GM12878 (cell line): Measurements from ENCODE around the gene CADM2. TPM values are rescaled to one million over a fixed set of nuclear protein-coding genes. Genes with fewer than 3 reads are reported as not detected.

ENCODE experiments used
- ATAC-seq: fragments of 200-7000 bp; cut with Tn5 transposase; 3 replicates; pipeline ENCODE4 v1.9.1; 2020; ENCODE audit warnings: mild to moderate bottlenecking, moderate library complexity
- BruUV-seq: library from RNA; stranded (reverse); fragments of 400-500 nt; replicated peaks from 2 replicates; lab custom pipeline; 2021; lab: Mats Ljungman, UMichigan
- CTCF ChIA-PET: fragments of 300-600 bp; sonication (Branson Sonifier 250); formaldehyde crosslinking; extraction: SDS; loops from one replicate; lab custom pipeline; 2021; ENCODE audit warnings: inconsistent platforms; lab: Yijun Ruan, JAX
- POLR2A ChIA-PET: fragments of 350-600 bp; formaldehyde crosslinking; extraction: SDS; loops from one replicate; lab custom pipeline; 2021; ENCODE audit warnings: inconsistent platforms; lab: Charles Lee
- RAD21 ChIA-PET: fragments of 300-600 bp; sonication (Branson Sonifier 250); formaldehyde crosslinking; loops from one replicate; lab custom pipeline; 2023; ENCODE audit warnings: antibody characterized with exemption; ENCODE audit not compliant: unreplicated experiment; lab: Charles Lee
- SMC1A ChIA-PET: fragments of 300-600 bp; sonication (Branson Sonifier 250); formaldehyde crosslinking; loops from one replicate; lab custom pipeline; 2023; ENCODE audit not compliant: unreplicated experiment, uncharacterized antibody; lab: Charles Lee
- DNase-seq: peaks from one replicate; pipeline ENCODE4 v3.0.0-alpha.2; 2011; ENCODE audit warnings: low read depth, low spot score
- FAIRE-seq: peaks from 3 replicates; lab custom pipeline; 2011; peaks lifted over from hg19 to GRCh38; lab: Jason Lieb, UNC
- H2AFZ ChIP-seq: 2 replicates; pipeline ENCODE4 v1.6.0; 2011; ENCODE audit warnings: low read depth, low read length, control low read depth; ENCODE audit not compliant: control insufficient read depth
- H3K27ac ChIP-seq: 2 replicates; pipeline ENCODE4 v1.5.1; 2011; ENCODE audit warnings: control low read depth; ENCODE audit not compliant: control insufficient read depth, insufficient read depth
- H3K27me3 ChIP-seq, 2 experiments: replicated peaks in 1 of 2; 2 replicates each; pipeline versions ENCODE4 v1.6.0 to v1.6.1; 2011; ENCODE audit warnings: low read length in 1 of 2; ENCODE audit not compliant: control insufficient read depth in 2 of 2, insufficient read depth in 2 of 2
- H3K36me3 ChIP-seq, 2 experiments: 2 replicates each; pipeline ENCODE4 v1.5.1; 2011; ENCODE audit warnings: low read length in 1 of 2; ENCODE audit not compliant: control insufficient read depth in 2 of 2, insufficient read depth in 2 of 2
- H3K4me1 ChIP-seq: 2 replicates; pipeline ENCODE4 v1.6.1; 2011; ENCODE audit warnings: mild to moderate bottlenecking, low read length, moderate library complexity, mixed read lengths; ENCODE audit not compliant: control insufficient read depth, insufficient read depth
- H3K4me2 ChIP-seq: 2 replicates; pipeline ENCODE4 v1.6.0; 2011; ENCODE audit warnings: control low read depth; ENCODE audit not compliant: control insufficient read depth, insufficient read depth
- H3K4me3 ChIP-seq: fragments of 200-600 bp; sonication (generic); 2 replicates; pipeline ENCODE4 v1.5.1; 2016
- H3K79me2 ChIP-seq: 2 replicates; pipeline ENCODE4 v1.6.0; 2011; ENCODE audit warnings: low read length; ENCODE audit not compliant: control insufficient read depth, insufficient read depth
- H3K9ac ChIP-seq: 2 replicates; pipeline ENCODE4 v1.8.0; 2011; ENCODE audit warnings: low read length, control low read depth, mixed read lengths; ENCODE audit not compliant: control insufficient read depth, insufficient read depth
- H3K9me3 ChIP-seq: replicated peaks from 3 replicates; pipeline ENCODE4 v1.5.1; 2011; ENCODE audit warnings: mild to moderate bottlenecking, low read length; ENCODE audit not compliant: control insufficient read depth, insufficient read depth
- H4K20me1 ChIP-seq: 2 replicates; pipeline ENCODE4 v1.6.0; 2011; ENCODE audit not compliant: control insufficient read depth, insufficient read depth
- ATF2 ChIP-seq: IDR thresholded peaks from 2 replicates; pipeline ENCODE4 v1.6.1; 2012; ENCODE audit warnings: low read length, inconsistent platforms
- ATF3 ChIP-seq: IDR thresholded peaks from 2 replicates; pipeline ENCODE4 v1.6.1; 2011; ENCODE audit warnings: low read depth, mild to moderate bottlenecking, low read length, moderate library complexity, borderline replicate concordance; ENCODE audit errors: extremely low read depth
- BCL3 ChIP-seq: IDR thresholded peaks from 2 replicates; pipeline ENCODE4 v1.6.1; 2011; ENCODE audit warnings: borderline replicate concordance, low read depth, mild to moderate bottlenecking, moderate library complexity, low read length; ENCODE audit not compliant: insufficient read depth, poor library complexity, severe bottlenecking
- GATAD2B ChIP-seq: fragments of 450-650 bp; conservative IDR thresholded peaks from 2 replicates; pipeline ENCODE4 v1.6.1; 2017; ENCODE audit warnings: low read depth, mild to moderate bottlenecking, moderate library complexity
- IKZF1 ChIP-seq: fragments of 450-650 bp; conservative IDR thresholded peaks from 2 replicates; pipeline ENCODE4 v1.6.1; 2017; ENCODE audit warnings: antibody characterized with exemption, mild to moderate bottlenecking
- MEF2B ChIP-seq: fragments of 450-650 bp; IDR thresholded peaks from 2 replicates; pipeline ENCODE4 v1.6.1; 2018; ENCODE audit warnings: mild to moderate bottlenecking, moderate library complexity; ENCODE audit not compliant: partially characterized antibody, poor library complexity, severe bottlenecking
- NFYA ChIP-seq: IDR thresholded peaks from 2 replicates; pipeline ENCODE4 v1.6.1; 2011; ENCODE audit warnings: low read depth, mild to moderate bottlenecking, low read length, improper control_type of control experiment, borderline replicate concordance
- RAD51 ChIP-seq: fragments of 450-650 bp; IDR thresholded peaks from 2 replicates; pipeline ENCODE4 v1.6.1; 2016; ENCODE audit warnings: moderate library complexity, mild to moderate bottlenecking, inconsistent platforms
- SKIL ChIP-seq: fragments of 450-650 bp; IDR thresholded peaks from 2 replicates; pipeline ENCODE4 v1.6.1; 2017; ENCODE audit warnings: mild to moderate bottlenecking, low read depth, inconsistent platforms; ENCODE audit not compliant: poor library complexity, severe bottlenecking
- TCF7 ChIP-seq: IDR thresholded peaks from 2 replicates; pipeline ENCODE4 v1.6.1; 2014; ENCODE audit warnings: antibody characterized with exemption, borderline replicate concordance
- YBX1 ChIP-seq: fragments of 450-650 bp; IDR thresholded peaks from 2 replicates; pipeline ENCODE4 v1.6.1; 2016; ENCODE audit warnings: antibody characterized with exemption
- WGBS: methylation state at CpG from one replicate; pipeline ENCODE4 v1.1.6; 2016; ENCODE audit warnings: low lambda C conversion rate; ENCODE audit not compliant: insufficient replicate concordance, insufficient coverage; ENCODE audit errors: missing lambda C conversion rate; 5-methylcytosine and 5-hydroxymethylcytosine counted together
- in situ Hi-C: fragments of 300-500 bp; cut with MboI; formaldehyde crosslinking; loops from 9 replicates; pipeline ENCODE4 v1.14.3; 2018; ENCODE audit warnings: mixed read lengths
- intact Hi-C: fragments of 100-400 bp; cut with micrococcal nuclease; formaldehyde crosslinking; loops from one replicate; pipeline ENCODE4 v1.14.2; 2022; ENCODE audit not compliant: unreplicated experiment
- polyA plus RNA-seq, 11 experiments: library from polyadenylated mRNA; depleted of rRNA in 4 of 11; unstranded in 6 of 11; stranded (reverse) in 5 of 11; fragments of >200 nt; fragmentation: Nextera tagmentation in 4 of 11; fragmentation: Illumina TruSeq in 1 of 11; extraction: Ambion mirVana in 4 of 11; extraction: Trizol in 1 of 11; gene quantifications; 1 replicate in 1 of 11; 2 replicates in 10 of 11; pipeline versions ENCODE4 v1.2.1 to v1.2.3, GENCODE V29; 2011 to 2016; ENCODE audit warnings: inconsistent platforms in 2 of 11, missing spikeins in 2 of 11, low read depth in 1 of 11
- total RNA-seq, 4 experiments: library from RNA; depleted of rRNA in 3 of 4; stranded (reverse); fragments of >200 nt in 3 of 4; fragmentation: Illumina TruSeq in 1 of 4; extraction: Trizol in 1 of 4; gene quantifications; 2 replicates each; pipeline versions ENCODE4 v1.2.1 to v1.2.3, GENCODE V29; 2013 to 2021

Gene CADM2
- total and polyA plus RNA-seq, 10 of the 15 experiments (the other 5 are each of a cell fraction or from before 2014, with no cell fraction given), result 0.13 TPM; not detected in 9

GRCh38 chr3:85258326-85258725 is 299.5 kb downstream of the CADM2 start:
- POLR2A ChIA-PET, result interaction anchor here (0.6 kb wide), 1 partner anchor 1473 kb away, joined by 3 read pairs; no protein-coding TSS in a partner anchor
- in situ Hi-C loops (no loop called here), intact Hi-C loops (no loop called here)
- no peak for FAIRE-seq
- H3K36me3 ChIP-seq, result no peaks in the 10 kb centered on the region
- no TSS peak for BruUV-seq
- 22% methylated on average over 5 of the region's 5 CpGs for WGBS
- no peaks in the 10 kb centered on the region for H4K20me1 ChIP-seq
- no peaks in the 10 kb centered on the region for H3K4me1 ChIP-seq
- RAD21 ChIA-PET, result no interaction called here
- no peak for ATAC-seq
- SMC1A ChIA-PET, result no interaction called here
- H3K27me3 ChIP-seq, result no peaks in the 10 kb centered on the region
- H3K27ac ChIP-seq, result no peak overlapping the region
- H3K9me3 ChIP-seq, result no peaks in the 10 kb centered on the region
- no peak overlapping the region for H2AFZ ChIP-seq
- TF ChIP-seq TCF7 (no peak), NFYA (no peak), RAD51 (no peak), SKIL (no peak), YBX1 (no peak)
- TF ChIP-seq, all 136 proteins: peak for 0
- Histone ChIP-seq H3K9ac (no peak overlapping the region), H3K4me3 (no peak overlapping the region), H3K79me2 (no peaks in the 10 kb centered on the region), H3K4me2 (no peak overlapping the region)
- CTCF ChIA-PET, result no interaction called here
- DNase-seq, result no peak

DNA sequence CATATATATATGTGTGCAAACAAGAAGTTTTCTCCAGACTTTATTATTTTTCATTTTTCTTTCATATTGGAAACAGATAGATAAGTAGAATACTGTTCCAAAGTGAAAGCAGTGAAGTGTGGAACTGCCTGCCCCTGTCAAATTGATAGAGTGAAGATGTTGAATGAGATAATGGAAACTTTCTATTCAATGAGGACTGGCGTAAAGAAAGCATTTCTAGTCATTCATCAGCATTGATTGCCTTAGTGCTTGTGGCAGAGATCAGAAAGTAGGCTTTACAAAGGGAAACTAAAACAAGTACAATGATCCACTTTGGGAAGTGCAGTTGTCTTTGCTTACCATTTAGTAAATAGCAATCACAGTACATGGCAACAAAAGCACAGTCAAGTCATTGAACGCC is 300.0 kb downstream of the CADM2 start:
- H3K79me2 ChIP-seq, result no peaks in the 10 kb centered on the region
- H3K4me2 ChIP-seq, result no peak overlapping the region
- H3K4me1 ChIP-seq, result no peaks in the 10 kb centered on the region
- H4K20me1 ChIP-seq, result no peaks in the 10 kb centered on the region
- no peaks in the 10 kb centered on the region for H3K27me3 ChIP-seq
- ChIA-PET SMC1A (no interaction called here), RAD21 (no interaction called here), CTCF (no interaction called here), POLR2A (interaction anchor here (0.6 kb wide), 1 partner anchor 1473 kb away, joined by 3 read pairs; no protein-coding TSS in a partner anchor)
- intact Hi-C loops, result no loop called here
- no peak overlapping the region for H3K27ac ChIP-seq
- no peak overlapping the region for H2AFZ ChIP-seq
- DNase-seq (no peak), FAIRE-seq (no peak), ATAC-seq (no peak; the same call in 2 of the 3 replicates)
- BruUV-seq, result no TSS peak
- no peak overlapping the region for H3K4me3 ChIP-seq
- no peaks in the 10 kb centered on the region for H3K9me3 ChIP-seq
- H3K9ac ChIP-seq, result no peak overlapping the region
- WGBS, result 23% methylated on average over 2 of the region's 2 CpGs
- in situ Hi-C loops, result no loop called here
- H3K36me3 ChIP-seq, result no peaks in the 10 kb centered on the region
- no peak for TF ChIP-seq IKZF1
- no peak for TF ChIP-seq ATF3
- no peak for TF ChIP-seq GATAD2B
- no peak for TF ChIP-seq MEF2B
- no peak for TF ChIP-seq BCL3
- no peak for TF ChIP-seq ATF2
